Tibial nerve (tissue), 4 donors: ENCODE data around the gene SLC5A1. TPM values are rescaled to one million over a fixed set of nuclear protein-coding genes. Genes with fewer than 3 reads are reported as not detected.

Experiments used
- DNase-seq, 2 donors: peaks; one replicate each; pipeline ENCODE4 v3.0.0-alpha.2; 2019; ENCODE audit warnings: low spot score in 2 of 2
- H3K27ac ChIP-seq, 4 donors: fragments of 200-600 bp; sonication (generic) in 3 of 4; one replicate each; pipeline ENCODE4 v1.5.1; 2017 to 2019; ENCODE audit warnings: mild to moderate bottlenecking in 1 of 4
- H3K27me3 ChIP-seq, 2 donors: fragments of 200-600 bp; sonication (generic) in 1 of 2; one replicate each; pipeline versions ENCODE4 v1.5.1 to v1.6.0; 2017 to 2019
- H3K36me3 ChIP-seq, 3 donors: fragments of 200-600 bp; sonication (generic); one replicate each; pipeline ENCODE4 v1.5.1; 2018 to 2019
- H3K4me1 ChIP-seq, 4 donors: fragments of 200-600 bp; sonication (generic) in 3 of 4; one replicate each; pipeline ENCODE4 v1.5.1; 2017 to 2019
- H3K4me3 ChIP-seq, 4 donors: fragments of 200-600 bp; sonication (generic) in 3 of 4; one replicate each; pipeline ENCODE4 v1.5.1; 2017 to 2019; ENCODE audit warnings: mild to moderate bottlenecking in 1 of 4, moderate library complexity in 1 of 4
- H3K9me3 ChIP-seq, 4 donors: fragments of 200-600 bp; sonication (generic) in 3 of 4; one replicate each; pipeline ENCODE4 v1.5.1; 2017 to 2019
- EP300 ChIP-seq, 2 donors: sonication (generic); formaldehyde crosslinking; IDR thresholded peaks; one replicate each; pipeline ENCODE4 v1.6.1; 2017; ENCODE audit warnings: antibody characterized with exemption in 2 of 2, mild to moderate bottlenecking in 1 of 2
- POLR2A ChIP-seq, 2 donors: fragments of 450-650 bp; IDR thresholded peaks; one replicate each; pipeline ENCODE4 v1.6.1; 2017; ENCODE audit warnings: antibody characterized with exemption in 2 of 2, mild to moderate bottlenecking in 2 of 2, moderate library complexity in 2 of 2
- WGBS, 2 donors: methylation state at CpG; one replicate each; pipeline ENCODE4 v1.1.5; 2018; 5-methylcytosine and 5-hydroxymethylcytosine counted together
- total RNA-seq, 4 donors: library from RNA; depleted of rRNA; stranded (reverse); fragments of >200 nt; gene quantifications; one replicate each; pipeline ENCODE4 v1.1.0, GENCODE V29; 2016
- TF ChIP-seq, protein P1 (sequence below), 5 experiments: fragments of 200-600 bp in 3 of 5; fragments of 450-650 bp in 2 of 5; sonication (generic) in 3 of 5; IDR thresholded peaks; one replicate each; pipeline ENCODE4 v1.5.1; 2016 to 2019; ENCODE audit warnings: antibody characterized with exemption in 5 of 5, mild to moderate bottlenecking in 3 of 5, moderate library complexity in 2 of 5

SLC5A1 gene
- under 1 TPM in 1 of 4 donors, not detected in 3; under 0.01 TPM for total RNA-seq

DNA sequence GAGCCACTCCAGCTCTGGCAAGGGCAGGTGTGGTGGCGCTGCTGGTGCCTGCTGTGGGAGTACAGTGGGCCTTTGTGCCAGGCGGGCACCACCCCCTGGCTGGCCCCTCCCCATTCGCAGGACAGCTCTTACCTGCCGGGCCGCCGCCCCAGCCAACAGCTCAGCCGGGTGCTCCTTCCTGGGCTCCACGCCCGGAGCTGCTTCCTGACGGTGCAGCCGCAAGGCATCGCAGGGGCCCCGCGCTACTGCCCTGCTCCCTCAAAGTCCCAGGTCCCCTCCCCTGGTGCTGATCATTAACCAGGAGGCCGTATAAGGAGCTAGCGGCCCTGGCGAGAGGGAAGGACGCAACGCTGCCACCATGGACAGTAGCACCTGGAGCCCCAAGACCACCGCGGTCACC, at the start of gene SLC5A1:
Gene SLC5A1, plus strand, starts transcription at position 338 of the 400 bp plus-strand sequence. Its CDS starts 21 bp downstream, at position 359.
- WGBS, 2 donors = 22 to 70% methylated on average over 11 to 19 of the region's 21 CpGs

DNA sequence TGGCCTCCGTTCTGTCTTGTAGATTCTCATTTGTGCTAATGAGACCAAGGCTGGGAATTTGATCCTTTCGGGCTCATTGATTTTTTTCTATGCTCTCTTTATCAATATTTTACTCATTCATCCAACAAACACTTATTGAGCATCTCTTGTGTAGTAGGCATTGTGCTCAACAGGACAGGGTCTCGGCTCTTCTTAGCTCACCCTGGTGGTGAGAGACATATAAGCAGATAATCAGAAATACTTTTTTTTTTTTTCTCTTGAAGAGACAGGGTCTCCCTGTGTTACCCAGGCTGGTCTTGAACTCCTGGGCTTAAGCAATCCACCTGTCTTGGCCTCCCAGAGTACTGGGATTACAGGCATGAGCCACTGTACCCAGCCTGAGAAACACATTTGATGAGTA, 48.0 kb upstream of the SLC5A1 start:
- Histone ChIP-seq H3K27me3 (no peaks in the 10 kb centered on the region), H3K4me1 (no peaks in the 10 kb centered on the region), H3K27ac (no peak overlapping the region), H3K36me3 (no peaks in the 10 kb centered on the region), H3K4me3 (no peak overlapping the region), H3K9me3 (no peaks in the 10 kb centered on the region)
- WGBS, 2 donors = 75 to 77% methylated on average over 3 of the region's 3 CpGs
- TF ChIP-seq, protein P1, sequence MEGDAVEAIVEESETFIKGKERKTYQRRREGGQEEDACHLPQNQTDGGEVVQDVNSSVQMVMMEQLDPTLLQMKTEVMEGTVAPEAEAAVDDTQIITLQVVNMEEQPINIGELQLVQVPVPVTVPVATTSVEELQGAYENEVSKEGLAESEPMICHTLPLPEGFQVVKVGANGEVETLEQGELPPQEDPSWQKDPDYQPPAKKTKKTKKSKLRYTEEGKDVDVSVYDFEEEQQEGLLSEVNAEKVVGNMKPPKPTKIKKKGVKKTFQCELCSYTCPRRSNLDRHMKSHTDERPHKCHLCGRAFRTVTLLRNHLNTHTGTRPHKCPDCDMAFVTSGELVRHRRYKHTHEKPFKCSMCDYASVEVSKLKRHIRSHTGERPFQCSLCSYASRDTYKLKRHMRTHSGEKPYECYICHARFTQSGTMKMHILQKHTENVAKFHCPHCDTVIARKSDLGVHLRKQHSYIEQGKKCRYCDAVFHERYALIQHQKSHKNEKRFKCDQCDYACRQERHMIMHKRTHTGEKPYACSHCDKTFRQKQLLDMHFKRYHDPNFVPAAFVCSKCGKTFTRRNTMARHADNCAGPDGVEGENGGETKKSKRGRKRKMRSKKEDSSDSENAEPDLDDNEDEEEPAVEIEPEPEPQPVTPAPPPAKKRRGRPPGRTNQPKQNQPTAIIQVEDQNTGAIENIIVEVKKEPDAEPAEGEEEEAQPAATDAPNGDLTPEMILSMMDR (IDR thresholded peaks at IDR 0.05) = no peak
- TF ChIP-seq EP300 (IDR thresholded peaks at IDR 0.05) = no peak
- TF ChIP-seq POLR2A (IDR thresholded peaks at IDR 0.05) = no peak
- no peak for DNase-seq

More for the DNA sequence above, at the start of gene SLC5A1:
- H3K4me3 ChIP-seq = peak within 1 kb of the TSS in 1 of 4 donors; percentile 15
- no peaks in the 10 kb centered on the region for H3K36me3 ChIP-seq
- no peak for TF ChIP-seq EP300 (IDR thresholded peaks at IDR 0.05)
- TF ChIP-seq, protein P1 (IDR thresholded peaks at IDR 0.05) = no peak
- no peak for TF ChIP-seq POLR2A (IDR thresholded peaks at IDR 0.05)
- no peak for DNase-seq
- H3K27me3 ChIP-seq = peaks cover 0 to 9% of the 10 kb centered on the region in 2 donors
- no peaks in the 10 kb centered on the region for H3K9me3 ChIP-seq
- peak within 1 kb of the TSS in 1 of 4 donors; percentile 34 for H3K27ac ChIP-seq
- H3K4me1 ChIP-seq = no peaks in the 10 kb centered on the region

DNA sequence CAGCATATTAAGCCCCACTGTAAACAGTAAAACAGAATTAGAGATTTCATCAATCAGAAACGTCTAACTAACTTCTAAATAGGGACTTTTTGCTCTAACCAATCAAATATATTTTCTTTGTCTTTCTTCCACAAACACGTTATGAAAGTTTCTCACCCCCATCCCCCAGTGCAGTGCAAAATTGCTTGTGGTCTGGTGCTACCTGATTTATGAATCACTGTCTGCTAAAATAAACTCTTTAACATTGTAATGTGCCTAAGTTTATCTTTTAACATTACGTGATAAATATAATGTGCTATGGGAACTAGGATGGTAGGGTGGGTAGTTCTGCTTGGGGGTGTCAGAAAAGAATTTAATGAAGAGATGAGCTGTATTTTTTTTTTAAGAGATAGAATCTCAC, 47.3 kb upstream of the SLC5A1 start:
- TF ChIP-seq EP300 (IDR thresholded peaks at IDR 0.05) (no peak), POLR2A (IDR thresholded peaks at IDR 0.05) (no peak)
- TF ChIP-seq, protein P1 (IDR thresholded peaks at IDR 0.05) = no peak
- no peak overlapping the region for H3K4me3 ChIP-seq
- no peak for DNase-seq
- no peaks in the 10 kb centered on the region for H3K9me3 ChIP-seq
- WGBS, 2 donors = 55 to 58% methylated on average over 3 of the region's 3 CpGs
- no peaks in the 10 kb centered on the region for H3K4me1 ChIP-seq
- H3K27me3 ChIP-seq = no peaks in the 10 kb centered on the region
- no peak overlapping the region for H3K27ac ChIP-seq
- H3K36me3 ChIP-seq = no peaks in the 10 kb centered on the region

DNA sequence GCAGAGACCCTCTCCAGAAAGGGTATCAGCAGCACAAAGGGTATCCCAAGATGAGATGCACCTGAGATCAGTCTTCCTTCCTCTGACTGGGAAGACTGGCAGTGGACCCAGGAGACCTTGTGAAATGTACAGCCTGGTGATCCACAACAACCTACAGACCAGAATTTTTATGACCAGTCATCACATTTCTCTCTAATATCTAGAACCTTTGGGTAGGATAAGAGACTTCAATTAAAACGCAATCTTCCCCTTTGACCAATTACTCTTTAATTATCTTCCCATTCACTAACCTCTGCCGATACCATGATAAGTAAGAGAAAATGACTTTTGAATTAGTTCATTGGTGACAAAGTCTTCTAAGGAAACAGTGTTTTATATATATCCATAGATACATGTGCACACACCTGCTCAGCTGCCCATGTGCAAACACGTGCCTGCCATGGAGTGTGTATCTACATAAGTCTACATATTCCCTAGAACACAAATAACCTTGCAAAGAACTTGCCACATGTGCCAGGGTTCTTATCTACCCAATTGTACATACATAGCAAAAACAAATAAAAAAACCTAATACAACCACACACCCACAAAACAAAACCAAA, 44.2 kb upstream of the SLC5A1 start:
- Histone ChIP-seq H3K4me1 (no peaks in the 10 kb centered on the region), H3K27ac (no peak overlapping the region), H3K9me3 (no peaks in the 10 kb centered on the region), H3K36me3 (no peaks in the 10 kb centered on the region), H3K4me3 (no peak overlapping the region), H3K27me3 (no peaks in the 10 kb centered on the region)
- TF ChIP-seq POLR2A (IDR thresholded peaks at IDR 0.05) (no peak), EP300 (IDR thresholded peaks at IDR 0.05) (no peak)
- TF ChIP-seq, protein P1 (IDR thresholded peaks at IDR 0.05) = no peak
- no peak for DNase-seq
- 91 to 98% methylated on average over 3 of the region's 3 CpGs for WGBS, 2 donors

DNA sequence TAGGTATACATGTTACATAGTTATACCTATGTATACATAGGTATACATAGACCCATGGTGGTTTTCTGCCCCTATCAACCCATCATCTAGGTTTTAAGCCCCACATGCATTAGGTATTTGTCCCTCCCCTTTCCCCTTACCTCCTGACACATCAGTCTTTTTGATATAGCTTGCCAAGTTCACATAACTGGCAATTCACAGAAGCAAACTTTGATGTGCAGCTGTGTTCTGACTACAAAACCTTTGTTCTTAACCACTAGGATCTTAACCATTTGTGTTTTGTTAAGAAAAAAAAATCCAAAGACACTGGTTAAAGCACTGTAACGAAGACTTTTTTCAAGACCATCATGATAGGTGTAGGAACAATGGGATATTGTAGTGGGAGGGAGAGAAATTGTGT, 42.9 kb upstream of the SLC5A1 start:
- TF ChIP-seq EP300 (IDR thresholded peaks at IDR 0.05) (no peak), POLR2A (IDR thresholded peaks at IDR 0.05) (no peak)
- TF ChIP-seq, protein P1 (IDR thresholded peaks at IDR 0.05) = no peak
- H3K27ac ChIP-seq = no peak overlapping the region
- H3K36me3 ChIP-seq = no peaks in the 10 kb centered on the region
- no peak overlapping the region for H3K4me3 ChIP-seq
- 47 to 50% methylated on average over 1 of the region's 1 CpG for WGBS, 2 donors
- no peaks in the 10 kb centered on the region for H3K4me1 ChIP-seq
- no peaks in the 10 kb centered on the region for H3K27me3 ChIP-seq
- DNase-seq = no peak
- H3K9me3 ChIP-seq = no peaks in the 10 kb centered on the region
